Coronary artery (tissue), 2 donors: ENCODE results near the gene UCK1.

ENCODE experiments used
- DNase-seq: peaks from one replicate; pipeline ENCODE4 v3.0.0-alpha.2; 2017; ENCODE audit warnings: low spot score
- H3K27ac ChIP-seq, 2 donors: fragments of 200-600 bp; sonication (generic); one replicate each; pipeline ENCODE4 v1.5.1; 2016 to 2019
- H3K4me3 ChIP-seq: fragments of 200-600 bp; sonication (generic); 2 replicates; pipeline ENCODE4 v1.5.1; 2016; ENCODE audit warnings: mild to moderate bottlenecking, moderate library complexity
- CTCF ChIP-seq: fragments of 200-600 bp; sonication (generic); IDR thresholded peaks from one replicate; pipeline ENCODE4 v1.5.1; 2019; ENCODE audit warnings: antibody characterized with exemption

UCK1 gene

GRCh38 chr9:131473891-131474290 is 57.2 kb downstream of the UCK1 start:
- Histone ChIP-seq H3K27ac (no peak overlapping the region), H3K4me3 (no peak overlapping the region)
- peak; percentile 71 for DNase-seq
- no peak for TF ChIP-seq CTCF
